GM18502 (cell line): ENCODE data around the gene PSMA6.
"Not testable (repeated sequence)": the region's sequence is repeated elsewhere in the genome, so short reads cannot be mapped to it uniquely, and the experiment has no call there.

Experiments used
- ATAC-seq: cut with Tn5 transposase; IDR thresholded peaks from one replicate; pipeline ENCODE4 v1.9.1; 2021; ENCODE audit warnings: mild to moderate bottlenecking; ENCODE audit not compliant: unreplicated experiment, poor library complexity

PSMA6 gene

GRCh38 chr14:35281341-35281740 is 10.8 kb upstream of the PSMA6 start:
- ATAC-seq, result no peak

GRCh38 chr14:35284506-35284905 is 7.7 kb upstream of the PSMA6 start:
- ATAC-seq, result no peak

DNA sequence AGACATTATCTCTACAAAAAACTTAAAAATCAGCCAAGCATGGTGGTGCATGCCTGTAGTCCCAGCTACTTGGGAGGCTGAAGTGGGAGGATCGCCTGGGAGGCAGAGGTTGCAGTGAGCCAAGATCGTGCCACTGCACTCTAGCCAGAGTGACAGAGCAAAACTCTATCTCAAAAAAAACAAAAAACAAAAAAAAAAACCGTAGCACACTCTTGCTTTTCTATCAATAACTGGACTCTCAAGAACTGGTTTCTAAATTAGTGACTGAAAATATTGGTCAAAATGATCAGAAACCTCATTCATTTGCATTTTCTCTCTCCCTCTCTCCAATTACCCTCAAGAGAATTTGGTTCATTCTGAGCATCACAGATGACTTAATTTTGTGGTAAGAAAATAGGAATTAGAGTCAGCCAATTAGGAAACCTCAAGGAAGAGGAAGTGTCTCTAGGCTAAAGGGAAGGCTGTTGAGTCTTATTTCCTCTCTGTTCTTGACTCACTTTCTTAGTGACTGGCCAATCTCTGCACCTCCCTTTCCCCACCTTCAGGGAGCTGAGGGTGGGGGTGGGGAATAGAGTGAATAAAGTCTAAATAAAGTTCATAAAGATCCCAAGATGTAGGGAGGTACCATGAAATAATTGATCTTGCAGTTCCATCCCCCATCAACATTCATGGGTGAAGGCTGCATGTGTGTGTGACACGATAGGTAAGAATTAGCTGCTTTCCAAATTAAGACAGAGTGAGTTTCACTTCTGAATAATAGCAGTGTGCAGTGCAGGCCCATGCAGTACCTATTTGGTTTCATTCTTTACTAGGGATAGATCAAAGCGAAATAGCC is 6.8 kb upstream of the PSMA6 start:
- ATAC-seq, result peak; percentile 77

DNA sequence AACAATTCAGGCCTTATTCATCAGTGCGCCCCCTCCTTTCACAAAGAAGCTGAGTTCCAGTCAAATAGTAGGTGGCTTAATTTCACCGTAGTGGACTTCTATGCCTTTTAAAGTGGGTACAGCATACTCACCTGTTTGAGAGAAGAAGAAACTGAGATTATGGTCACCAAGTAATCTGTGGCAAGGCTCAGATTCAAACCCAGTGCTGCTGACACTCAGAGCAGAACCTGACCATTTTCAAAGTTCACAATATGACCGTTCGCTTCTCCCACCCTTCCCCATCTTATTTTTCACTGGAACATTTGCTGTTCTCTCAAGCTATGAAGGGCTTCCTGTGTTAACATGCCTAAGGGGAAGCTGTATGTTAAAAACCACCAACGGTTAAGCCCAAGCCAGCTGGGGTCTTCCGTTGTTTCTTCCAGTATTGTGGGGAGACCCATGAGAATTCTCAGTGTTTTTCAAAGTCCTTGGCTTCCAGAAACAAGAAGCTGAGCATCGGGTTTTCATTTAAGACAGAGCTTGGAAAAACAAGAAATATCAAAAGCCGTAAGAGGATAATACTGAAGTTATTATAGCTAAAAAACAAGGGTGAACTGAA is 6.1 kb upstream of the PSMA6 start:
- ATAC-seq, result peak; percentile 8

DNA sequence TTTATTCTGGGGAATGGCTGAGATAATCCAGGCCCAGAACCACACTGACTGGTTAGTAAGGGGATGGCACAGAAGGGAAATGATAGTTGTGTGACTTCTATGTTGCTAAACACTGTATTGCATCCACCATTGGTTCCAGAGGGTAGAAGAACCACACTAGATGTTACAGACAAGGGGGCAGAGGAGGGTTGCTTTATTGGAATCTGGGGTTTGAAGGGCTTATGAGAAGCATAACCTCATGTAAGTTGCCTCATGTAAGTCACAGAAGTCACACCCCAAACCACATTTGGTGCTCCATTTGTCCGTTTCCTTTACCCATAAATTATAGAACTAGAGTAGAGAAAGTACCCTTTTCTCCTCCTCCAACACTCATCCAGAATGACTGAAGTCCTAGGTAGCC is 5.5 kb upstream of the PSMA6 start:
- no peak for ATAC-seq

- no peak for ATAC-seq
These were observed 4.7 kb upstream of the PSMA6 start for GRCh38 chr14:35287431-35288013.

DNA sequence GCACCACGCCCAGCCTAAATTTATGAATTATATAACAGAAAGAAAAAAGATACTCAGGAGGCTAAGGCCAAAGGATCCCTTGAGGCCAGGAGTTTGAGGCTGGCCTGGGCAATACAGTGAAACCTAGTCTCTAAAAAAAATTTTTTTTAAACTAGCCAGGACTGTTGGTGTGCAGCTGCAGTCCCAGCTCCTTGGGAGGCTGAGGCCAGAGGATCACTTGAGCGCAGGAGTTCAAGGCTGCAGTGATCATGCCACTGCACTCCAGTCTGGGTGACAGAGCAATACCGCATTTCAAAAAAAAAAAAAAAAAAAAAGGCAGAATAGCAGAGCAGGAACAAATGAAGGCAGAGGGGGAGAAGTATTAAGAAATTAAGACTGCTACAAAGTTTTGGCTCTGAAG is 2.6 kb upstream of the PSMA6 start:
- no peak for ATAC-seq

GRCh38 chr14:35292770-35293561 is 784 bp downstream of the PSMA6 start:
- peak; percentile 17 for ATAC-seq

- no peak for ATAC-seq
These were observed 3.6 kb downstream of the PSMA6 start for GRCh38 chr14:35295845-35296161.

DNA sequence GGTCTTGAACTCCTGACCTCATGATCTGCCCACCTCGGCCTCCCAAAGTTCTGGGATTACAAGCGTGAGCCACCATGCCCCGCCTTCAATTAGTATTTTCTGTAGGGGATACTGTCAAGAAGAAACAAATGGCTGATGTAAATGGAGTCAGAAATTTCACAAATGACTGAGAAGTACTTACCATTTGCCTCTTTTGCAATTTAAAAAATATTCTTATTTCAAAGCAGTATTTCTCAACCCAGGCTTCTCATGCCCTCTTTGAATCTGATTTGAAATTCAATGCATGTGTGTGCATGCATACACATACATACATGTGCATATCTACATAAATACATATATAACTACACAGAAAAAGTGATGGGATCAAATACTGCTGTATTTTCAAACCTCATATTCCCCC is 4.4 kb downstream of the PSMA6 start:
- no peak for ATAC-seq

- ATAC-seq, result no peak
These were observed 5.5 kb downstream of the PSMA6 start for GRCh38 chr14:35297706-35298105.

DNA sequence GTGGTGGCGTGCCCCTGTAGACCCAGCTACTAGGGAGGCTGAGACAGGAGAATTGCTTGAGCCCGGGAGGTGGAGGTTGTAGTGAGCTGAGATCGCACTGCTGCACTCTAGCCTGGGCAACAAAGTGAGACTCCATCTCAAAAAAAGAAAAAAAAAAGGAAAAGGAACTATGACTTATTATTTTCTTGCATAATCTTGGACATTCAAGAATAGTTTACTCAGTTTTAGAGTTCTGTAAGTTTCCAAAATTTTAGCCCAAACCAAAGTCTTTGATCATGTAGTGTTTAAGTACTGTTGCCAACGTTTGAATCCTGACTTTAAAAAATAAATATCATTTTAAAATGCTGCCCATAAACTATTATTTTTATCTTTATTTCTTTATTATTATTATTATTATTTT is 6.2 kb downstream of the PSMA6 start:
- no peak for ATAC-seq

DNA sequence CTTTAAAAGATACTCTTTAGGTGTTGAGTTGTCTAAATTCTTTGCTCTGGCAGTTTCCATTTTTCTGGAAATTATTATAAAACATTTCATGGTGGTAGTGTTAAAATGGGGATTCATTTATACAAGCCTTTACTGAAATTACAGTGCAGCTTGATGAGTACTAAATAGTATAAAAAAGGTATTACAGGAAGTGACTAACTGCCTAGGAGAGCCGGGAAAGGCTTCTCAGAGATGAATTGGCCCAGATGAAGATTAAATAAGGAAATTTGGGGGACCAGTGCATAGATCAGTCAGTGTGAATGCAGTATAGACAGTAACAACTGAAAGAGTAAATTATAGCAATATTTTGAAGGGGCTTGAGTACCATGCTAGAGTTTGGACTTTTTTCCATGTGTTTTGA is 7.5 kb downstream of the PSMA6 start:
- ATAC-seq, result no peak

DNA sequence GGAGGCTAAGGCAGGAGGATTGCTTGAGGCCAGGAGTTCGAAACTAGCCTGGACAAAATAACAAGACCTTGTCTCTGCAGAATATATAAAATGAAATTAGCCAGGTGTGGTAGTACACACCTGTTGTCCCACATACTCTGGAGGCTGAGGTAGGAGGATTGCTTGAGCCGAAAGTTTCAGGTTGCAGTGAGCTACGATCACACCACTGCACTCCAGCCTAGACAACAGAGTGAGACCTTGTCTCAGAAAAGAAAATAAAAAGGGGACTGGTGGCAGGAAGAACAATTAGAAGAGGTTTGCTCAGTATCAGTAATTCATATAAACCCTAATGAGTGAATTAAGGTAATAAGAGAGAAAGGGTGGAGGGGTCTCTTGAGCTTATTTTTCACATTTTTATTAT is 8.0 kb downstream of the PSMA6 start:
- ATAC-seq, result no peak

DNA sequence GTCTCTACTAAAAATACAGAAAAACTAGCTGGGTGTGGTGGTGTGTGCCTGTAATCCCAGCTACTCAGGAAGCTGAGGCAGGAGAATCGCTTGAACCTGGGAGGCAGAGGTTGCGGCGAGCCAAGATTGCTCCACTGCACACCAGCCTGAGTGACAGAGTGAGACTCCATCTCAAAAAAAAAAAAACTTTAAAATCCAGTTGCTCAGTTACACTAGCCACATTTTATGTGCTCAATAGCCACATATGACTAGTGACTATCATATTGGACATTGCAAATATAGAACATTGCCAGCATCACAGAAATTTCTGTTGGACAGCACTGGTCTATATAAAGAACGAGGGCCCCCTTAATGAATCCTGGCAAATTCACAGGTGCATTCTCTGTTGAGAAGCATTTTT is 9.2 kb downstream of the PSMA6 start:
- ATAC-seq, result not testable (repeated sequence)

DNA sequence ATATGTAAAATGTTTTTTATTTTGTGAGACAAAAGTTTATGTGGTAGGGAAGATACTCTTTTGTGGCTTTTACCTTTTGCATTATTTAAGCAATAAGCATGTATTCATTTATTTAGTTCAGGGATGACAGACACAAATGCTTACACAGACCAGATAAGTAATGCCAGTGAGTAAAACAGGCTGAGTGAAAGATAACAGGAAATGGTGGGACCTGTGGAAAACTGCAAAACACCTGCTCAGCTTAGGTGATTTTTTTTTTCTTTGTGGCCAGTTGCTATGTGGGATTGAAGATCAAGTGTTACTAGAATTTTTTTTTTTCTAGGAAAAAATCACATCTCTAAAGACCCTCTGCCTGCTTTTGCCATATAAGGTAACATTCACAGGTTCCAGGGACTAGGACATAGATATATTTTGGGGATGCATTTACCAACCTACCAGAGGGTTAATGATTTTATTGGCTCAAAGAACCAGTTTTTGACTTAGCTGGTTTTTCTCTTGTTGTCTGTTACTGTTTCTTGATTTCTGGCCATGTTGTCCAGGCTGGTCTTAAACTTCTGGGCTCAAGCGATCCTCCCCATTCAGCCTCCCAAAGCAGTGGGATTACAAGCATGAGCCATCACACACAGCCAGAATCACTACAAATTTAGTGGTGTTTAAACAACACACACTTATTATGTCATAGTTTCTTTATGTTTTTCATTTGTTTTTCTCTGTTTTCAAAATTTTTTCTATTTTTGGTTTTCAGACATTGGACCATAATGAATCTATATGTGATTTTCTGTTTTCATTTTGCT is 9.8 kb downstream of the PSMA6 start:
- no peak for ATAC-seq

DNA sequence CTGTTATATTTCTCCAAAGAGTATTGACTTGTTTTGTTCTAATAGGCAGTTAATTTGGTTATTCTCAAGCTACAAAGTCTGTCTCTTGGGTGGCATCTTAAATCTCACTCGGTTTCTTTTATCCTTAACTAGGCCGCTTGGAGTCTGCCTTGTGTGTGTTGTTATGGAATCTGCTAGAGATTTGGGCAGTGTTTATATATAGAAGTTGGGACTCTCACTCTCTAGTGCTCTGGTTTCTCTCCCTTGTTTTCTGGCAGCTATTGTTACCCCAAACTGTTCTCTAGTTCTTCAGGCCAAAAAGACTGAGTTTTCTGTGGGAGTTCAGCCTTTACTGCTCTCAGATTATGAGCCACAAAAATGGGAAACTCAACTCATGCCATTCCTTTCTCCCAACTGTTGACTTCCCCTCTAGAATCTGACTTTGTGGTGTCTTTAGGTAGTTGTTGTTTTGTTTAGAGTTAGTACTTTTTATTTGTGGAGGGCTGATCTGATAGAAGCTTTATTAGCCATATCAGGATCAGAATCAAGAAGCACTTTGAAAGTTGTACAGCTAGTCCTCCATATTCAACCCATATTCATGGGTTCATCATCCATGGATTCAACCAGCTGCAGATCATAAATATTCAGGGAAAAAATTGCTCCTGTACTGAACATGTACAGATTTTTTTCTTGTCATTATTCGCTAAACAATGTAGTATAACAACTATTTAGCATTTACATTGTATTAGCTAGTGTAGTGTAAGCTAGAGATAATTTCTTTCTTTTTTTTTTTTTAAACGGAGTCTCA is 11.2 kb downstream of the PSMA6 start:
- no peak for ATAC-seq

GRCh38 chr14:35304812-35305462 is 12.8 kb downstream of the PSMA6 start:
- no peak for ATAC-seq

GRCh38 chr14:35305633-35306032 is 13.5 kb downstream of the PSMA6 start:
- ATAC-seq, result no peak
